ENCODE measurements around the gene XPO4. TPM values are rescaled to one million over a fixed set of nuclear protein-coding genes. Genes with fewer than 3 reads are reported as not detected.

XPO4 gene
- total and polyA plus RNA-seq, 2 of the 8 experiments (the other 6 are each of a cell fraction or from before 2014, with no cell fraction given), result 11.9 to 33.3 TPM

DNA sequence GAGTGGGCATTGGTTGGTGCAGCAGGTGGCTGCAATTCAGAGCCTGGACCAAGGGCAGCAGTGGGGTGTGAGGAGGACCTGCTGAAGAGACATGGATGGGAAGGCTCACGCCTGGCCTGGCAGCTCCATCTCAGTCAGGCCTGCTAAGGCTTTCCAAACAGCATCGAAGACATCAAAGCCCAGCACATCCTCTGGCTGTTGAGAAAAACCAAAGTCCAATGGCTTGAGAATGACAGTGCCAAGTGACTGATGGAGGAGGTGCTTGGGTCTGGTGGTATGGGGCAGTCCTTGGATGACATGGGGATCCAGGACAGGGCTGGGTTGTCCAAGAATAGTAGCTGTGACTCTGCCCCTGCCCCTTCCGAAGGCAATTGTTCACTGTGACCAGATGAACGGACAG lies 19.0 kb upstream of the XPO4 start:
- ChIA-PET POLR2A (ENCODE audit: partially characterized antibody) (interaction anchor here (0.7 kb wide), 1 partner anchor 18 kb away, joined by 4 read pairs; no protein-coding TSS in a partner anchor), CTCF (ENCODE audit: partially characterized antibody) (interaction anchor here (1.0 to 1.6 kb wide), 3 partner anchors 10 to 556 kb away, joined by 3 to 4 read pairs (median 4); no protein-coding TSS in a partner anchor)
- Histone ChIP-seq H3K14ac (ENCODE audit: insufficient read length) (no peak overlapping the region), H3K56ac (replicated peaks; ENCODE audit: insufficient read length, low read depth, low read length) (no peak overlapping the region), H2AFZ (ENCODE audit: low read length) (no peak overlapping the region), H3K9me3 (ENCODE audit: insufficient read depth in 2 of 2, low read depth in 1 of 2, low read length in 1 of 2) (no peaks in the 10 kb centered on the region), H3K9ac (replicated peaks in 1 of 4; ENCODE audit: extremely low read depth in 1 of 4, low read depth in 3 of 4, low read length in 3 of 4) (no peak overlapping the region), H2BK120ac (replicated peaks; ENCODE audit: low read depth, low read length) (no peak overlapping the region), H3K4me2 (ENCODE audit: insufficient read depth in 1 of 2, low read depth in 2 of 2, low read length in 2 of 2) (no peak overlapping the region), H3K79me2 (ENCODE audit: control insufficient read depth in 1 of 2, insufficient read depth in 2 of 2, low read length in 2 of 2) (no peaks in the 10 kb centered on the region), H3K36me3 (ENCODE audit: control insufficient read depth in 2 of 4, insufficient read depth in 4 of 4, low read length in 3 of 4) (no peaks in the 10 kb centered on the region), H3K79me1 (ENCODE audit: low read depth, low read length) (no peaks in the 10 kb centered on the region), H2BK15ac (ENCODE audit: low read length) (no peak overlapping the region), H4K20me1 (replicated peaks in 1 of 2; ENCODE audit: control insufficient read depth in 1 of 2, insufficient read depth in 2 of 2, low read length in 2 of 2) (no peaks in the 10 kb centered on the region), H3K18ac (ENCODE audit: extremely low read depth, low read length) (no peak overlapping the region), H2BK20ac (ENCODE audit: low read length) (no peak overlapping the region), H2AK5ac (ENCODE audit: low read depth, low read length) (no peak overlapping the region), H3K27me3 (replicated peaks in 1 of 4; ENCODE audit: control insufficient read depth in 3 of 4, extremely low read depth in 1 of 4, insufficient read depth in 3 of 4, low read length in 3 of 4) (no peaks in the 10 kb centered on the region), H3K27ac (ENCODE audit: low read depth, low read length) (no peak overlapping the region), H2BK5ac (ENCODE audit: low read depth, low read length) (no peak overlapping the region), H3K4me1 (replicated peaks in 1 of 4; ENCODE audit: control insufficient read depth in 3 of 4, insufficient read depth in 4 of 4, low read length in 3 of 4) (peaks cover 0 to 4% (median under 1%) of the 10 kb centered on the region in 4 experiments; a peak in 1 of 7 replicates), H3K4ac (replicated peaks; ENCODE audit: insufficient read length, low read depth, low read length) (no peak overlapping the region), H2BK12ac (ENCODE audit: low read depth, low read length) (no peak overlapping the region), H3K23ac (ENCODE audit: insufficient read length) (no peak overlapping the region), H3K4me3 (ENCODE audit: extremely low read depth in 1 of 4, insufficient read depth in 2 of 4, low read depth in 3 of 4, low read length in 4 of 4) (no peak overlapping the region), H4K8ac (ENCODE audit: extremely low read depth, insufficient read depth, low read length) (no peak overlapping the region), H4K5ac (ENCODE audit: insufficient read length, low read depth, low read length) (no peak overlapping the region), H3K23me2 (ENCODE audit: low read depth, low read length) (no peaks in the 10 kb centered on the region), H4K91ac (replicated peaks; ENCODE audit: insufficient read length, low read length) (no peak overlapping the region)
- WGBS, 2 experiments (ENCODE audit: extremely low coverage in 1 of 2, insufficient coverage in 1 of 2, insufficient read length in 1 of 2, insufficient replicate concordance in 2 of 2, low coverage in 1 of 2, low lambda C conversion rate in 2 of 2, missing lambda C conversion rate in 1 of 2), result 89% methylated on average over 4 of the region's 4 CpGs; no CpG with 5 or more reads in 1 of the 2 experiments
- no peak for DNase-seq (ENCODE audit: low read depth in 1 of 2, low spot score in 2 of 2)
- TF ChIP-seq RFX5 (IDR thresholded peaks at IDR 0.05; ENCODE audit: borderline replicate concordance, low read depth, low read length), result no peak
- no peak for TF ChIP-seq EGR1 (IDR thresholded peaks at IDR 0.05; ENCODE audit: borderline replicate concordance, low read depth, low read length)
- TF ChIP-seq CHD1 (IDR thresholded peaks at IDR 0.05; ENCODE audit: low read depth, low read length), result no peak
- TF ChIP-seq CHD2 (IDR thresholded peaks at IDR 0.05; ENCODE audit: low read length), result no peak
- no peak for TF ChIP-seq TCF12 (IDR thresholded peaks at IDR 0.05; ENCODE audit: low read depth, low read length)
- no peak for TF ChIP-seq BACH1 (IDR thresholded peaks at IDR 0.05; ENCODE audit: low read length)
- no peak for TF ChIP-seq RAD21 (IDR thresholded peaks at IDR 0.05 in 1 of 2, conservative IDR thresholded peaks at IDR 0.05 in 1 of 2; ENCODE audit: low read depth in 2 of 2, low read length in 2 of 2)
- no peak for TF ChIP-seq CBX5 (IDR thresholded peaks at IDR 0.05; ENCODE audit: low read depth, low read length)
- TF ChIP-seq SRF (IDR thresholded peaks at IDR 0.05; ENCODE audit: low read depth, low read length), result no peak
- no peak for TF ChIP-seq RBBP5 (IDR thresholded peaks at IDR 0.05; ENCODE audit: borderline replicate concordance, low read depth, low read length)
- TF ChIP-seq HDAC6 (IDR thresholded peaks at IDR 0.05; ENCODE audit: low read depth, low read length), result no peak
- TF ChIP-seq JUN (IDR thresholded peaks at IDR 0.05; ENCODE audit: low read depth, low read length), result no peak
- no peak for FAIRE-seq
